ENCODE data around the gene RNF31.
A peak's percentile ranks its signal among the peaks of the same experiment; 100 is the strongest.

RNF31 gene

GRCh38 chr14:24187539-24187915 lies 40.2 kb downstream of the RNF31 start:
- H3K9ac ChIP-seq, result peak overlapping the region; percentile 84
- peak overlapping the region; percentile 83; the same call in 1 of the 2 replicates for H3K27ac ChIP-seq
- TF ChIP-seq Cebpa-rat (IDR thresholded peaks at IDR 0.05), result no peak
- no peaks in the 10 kb centered on the region for H3K27me3 ChIP-seq
- peaks cover 35% of the 10 kb centered on the region for H3K4me1 ChIP-seq
- H3K4me2 ChIP-seq, result peak overlapping the region; percentile 92
- H3K9me3 ChIP-seq, result no peaks in the 10 kb centered on the region
- peak overlapping the region; percentile 81 for H3K4me3 ChIP-seq
- no peaks in the 10 kb centered on the region for H4K20me1 ChIP-seq
- peaks cover 70% of the 10 kb centered on the region for H3K36me3 ChIP-seq

GRCh38 chr14:24188251-24189058 lies 41.2 kb downstream of the RNF31 start, which contains the start of gene IPO4:
Gene IPO4 (minus strand): TSS chr14:24188816. CDS start chr14:24188787, 29 bp downstream.
- Histone ChIP-seq H3K9ac (peak within 1 kb of the TSS; percentile 84), H3K4me1 (peaks cover 45% of the 10 kb centered on the region), H3K4me3 (peak within 1 kb of the TSS; percentile 81), H3K27ac (peak within 1 kb of the TSS; percentile 83), H3K4me2 (peak within 1 kb of the TSS; percentile 92), H3K9me3 (no peaks in the 10 kb centered on the region), H3K27me3 (no peaks in the 10 kb centered on the region), H3K36me3 (peaks cover 67% of the 10 kb centered on the region), H4K20me1 (no peaks in the 10 kb centered on the region)
- no peak for TF ChIP-seq Cebpa-rat (IDR thresholded peaks at IDR 0.05)

- Histone ChIP-seq H3K36me3 (peaks cover 63% of the 10 kb centered on the region), H3K9ac (peak overlapping the region; percentile 51; the same call in 1 of the 2 replicates), H4K20me1 (no peaks in the 10 kb centered on the region), H3K4me1 (peaks cover 49% of the 10 kb centered on the region), H3K4me2 (peak overlapping the region; percentile 92), H3K27me3 (no peaks in the 10 kb centered on the region), H3K9me3 (no peaks in the 10 kb centered on the region), H3K4me3 (peak overlapping the region; percentile 81), H3K27ac (peak overlapping the region; percentile 43; the same call in 1 of the 2 replicates)
- TF ChIP-seq Cebpa-rat (IDR thresholded peaks at IDR 0.05), result no peak
Observed at GRCh38 chr14:24189059-24189375, 41.7 kb downstream of the RNF31 start.

- H3K4me3 ChIP-seq, result no peak overlapping the region
- H3K27me3 ChIP-seq, result no peaks in the 10 kb centered on the region
- H3K4me2 ChIP-seq, result peak overlapping the region; percentile 92
- H4K20me1 ChIP-seq, result no peaks in the 10 kb centered on the region
- H3K27ac ChIP-seq, result 0 out of 2 replicates have a peak overlapping the region, but pooled peaks have one; percentile 43
- no peak overlapping the region for H3K9ac ChIP-seq
- H3K4me1 ChIP-seq, result peaks cover 54% of the 10 kb centered on the region
- no peaks in the 10 kb centered on the region for H3K9me3 ChIP-seq
- H3K36me3 ChIP-seq, result peaks cover 59% of the 10 kb centered on the region
- TF ChIP-seq Cebpa-rat (IDR thresholded peaks at IDR 0.05), result no peak
Observed at GRCh38 chr14:24189460-24189859, 42.2 kb downstream of the RNF31 start.

- no peaks in the 10 kb centered on the region for H3K9me3 ChIP-seq
- no peak for TF ChIP-seq Cebpa-rat (IDR thresholded peaks at IDR 0.05)
- no peak overlapping the region for H3K27ac ChIP-seq
- H3K4me2 ChIP-seq, result no peak overlapping the region
- H3K4me1 ChIP-seq, result peaks cover 60% of the 10 kb centered on the region
- H3K36me3 ChIP-seq, result peaks cover 49% of the 10 kb centered on the region
- H4K20me1 ChIP-seq, result no peaks in the 10 kb centered on the region
- no peak overlapping the region for H3K9ac ChIP-seq
- no peaks in the 10 kb centered on the region for H3K27me3 ChIP-seq
- H3K4me3 ChIP-seq, result no peak overlapping the region
Observed at GRCh38 chr14:24190416-24190815, 43.1 kb downstream of the RNF31 start.

- Histone ChIP-seq H4K20me1 (no peaks in the 10 kb centered on the region), H3K27ac (no peak overlapping the region), H3K4me1 (peaks cover 65% of the 10 kb centered on the region), H3K4me3 (no peak overlapping the region), H3K36me3 (peaks cover 29% of the 10 kb centered on the region), H3K4me2 (peak overlapping the region; percentile 43), H3K9ac (no peak overlapping the region), H3K27me3 (no peaks in the 10 kb centered on the region), H3K9me3 (no peaks in the 10 kb centered on the region)
- TF ChIP-seq Cebpa-rat (IDR thresholded peaks at IDR 0.05), result no peak
Observed at GRCh38 chr14:24192933-24193332, 45.6 kb downstream of the RNF31 start.

- Histone ChIP-seq H3K4me2 (peak overlapping the region; percentile 84), H3K27ac (no peak overlapping the region), H4K20me1 (no peaks in the 10 kb centered on the region), H3K9ac (peak overlapping the region; percentile 98), H3K4me3 (peak overlapping the region; percentile 72), H3K9me3 (no peaks in the 10 kb centered on the region), H3K36me3 (peaks cover 40% of the 10 kb centered on the region), H3K4me1 (peaks cover 62% of the 10 kb centered on the region), H3K27me3 (no peaks in the 10 kb centered on the region)
- no peak for TF ChIP-seq Cebpa-rat (IDR thresholded peaks at IDR 0.05)
Observed at GRCh38 chr14:24194186-24194872, 47.0 kb downstream of the RNF31 start.

GRCh38 chr14:24194873-24195185 lies 47.5 kb downstream of the RNF31 start:
- peak overlapping the region; percentile 84 for H3K4me2 ChIP-seq
- H3K4me3 ChIP-seq, result peak overlapping the region; percentile 72
- H3K9me3 ChIP-seq, result no peaks in the 10 kb centered on the region
- H4K20me1 ChIP-seq, result no peaks in the 10 kb centered on the region
- peaks cover 45% of the 10 kb centered on the region for H3K36me3 ChIP-seq
- H3K27ac ChIP-seq, result peak overlapping the region; percentile 99
- no peak for TF ChIP-seq Cebpa-rat (IDR thresholded peaks at IDR 0.05)
- peaks cover 58% of the 10 kb centered on the region for H3K4me1 ChIP-seq
- peak overlapping the region; percentile 98 for H3K9ac ChIP-seq
- no peaks in the 10 kb centered on the region for H3K27me3 ChIP-seq

- Histone ChIP-seq H3K36me3 (peaks cover 46% of the 10 kb centered on the region), H3K27ac (peak within 1 kb of the TSS; percentile 99), H3K27me3 (no peaks in the 10 kb centered on the region), H3K4me1 (peaks cover 58% of the 10 kb centered on the region), H4K20me1 (no peaks in the 10 kb centered on the region), H3K9me3 (no peaks in the 10 kb centered on the region), H3K4me3 (peak within 1 kb of the TSS; percentile 72), H3K9ac (peak within 1 kb of the TSS; percentile 98), H3K4me2 (peak within 1 kb of the TSS; percentile 84)
- no peak for TF ChIP-seq Cebpa-rat (IDR thresholded peaks at IDR 0.05)
Observed at GRCh38 chr14:24195186-24196070, 48.1 kb downstream of the RNF31 start, which contains the start of gene TM9SF1. Gene TM9SF1 (minus strand): TSS chr14:24195441. CDS start chr14:24195019, 422 bp downstream.
